ENCODE measurements around the gene SNRPB2.

The SNRPB2 gene

DNA sequence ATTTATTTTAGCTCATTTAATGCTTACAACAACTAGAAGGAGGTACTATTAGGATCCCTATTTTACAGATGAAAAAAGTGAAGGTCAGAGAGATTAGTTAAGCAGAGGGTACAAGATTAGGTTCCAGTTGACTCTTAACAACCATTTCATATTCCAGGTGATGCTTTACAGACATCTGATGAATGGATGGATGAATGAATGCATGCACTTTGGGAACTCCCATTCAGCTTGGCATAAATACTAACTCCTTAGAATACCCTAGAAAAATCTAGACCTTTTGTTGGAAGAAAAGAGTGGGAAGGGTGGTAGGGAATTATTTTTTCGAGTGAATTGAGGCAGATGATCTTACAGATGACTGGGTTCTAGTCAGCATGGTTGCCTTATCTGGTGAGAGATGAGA is 746 bp upstream of the SNRPB2 start:
- peaks cover 29% of the 10 kb centered on the region for H3K27me3 ChIP-seq (ENCODE audit: insufficient read depth, low read length)
- no peak overlapping the region for H3K27ac ChIP-seq (ENCODE audit: low read depth, low read length)
- H3K36me3 ChIP-seq (ENCODE audit: insufficient read depth, low read length): peaks cover 14% of the 10 kb centered on the region
- H3K4me1 ChIP-seq (ENCODE audit: control insufficient read depth, insufficient read depth, low read length, unreplicated experiment): peaks cover 9% of the 10 kb centered on the region
- H3K79me2 ChIP-seq (ENCODE audit: control insufficient read depth, insufficient read depth, low read length, unreplicated experiment): peaks cover 39% of the 10 kb centered on the region
- H2AFZ ChIP-seq (ENCODE audit: low read length, unreplicated experiment): peak overlapping the region; percentile 96
- peak overlapping the region; percentile 99 for H3K4me3 ChIP-seq (ENCODE audit: low read depth, low read length)

DNA sequence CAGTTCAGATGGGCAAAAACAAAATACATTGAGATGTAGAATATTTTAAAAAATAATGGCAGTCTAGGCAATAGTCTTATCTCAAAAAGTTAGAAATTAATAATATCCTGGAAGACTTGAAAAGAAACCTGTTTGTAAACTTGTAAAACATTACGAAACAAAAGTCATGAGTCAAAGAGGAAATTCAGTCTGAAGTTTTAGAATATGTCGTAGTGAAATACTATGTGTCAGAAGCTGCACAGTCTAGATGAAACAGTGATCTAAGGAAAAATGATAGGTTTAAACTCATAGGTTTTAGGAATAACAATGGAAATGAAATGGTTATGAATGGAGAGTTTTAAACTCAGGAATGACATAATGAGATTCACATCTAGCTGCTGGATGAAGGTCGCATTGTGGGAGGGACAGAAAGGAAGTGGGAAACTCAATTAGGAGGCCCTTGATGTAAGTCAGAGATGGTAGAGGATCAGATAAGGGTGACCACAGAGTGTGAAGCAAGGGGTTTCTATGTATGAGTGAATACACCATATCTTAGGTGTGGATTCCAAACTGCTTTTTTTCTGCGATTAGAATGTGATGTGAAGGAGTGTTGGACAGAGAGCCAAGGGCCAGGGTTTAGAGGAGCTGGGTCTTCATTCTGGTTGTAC is 2.8 kb downstream of the SNRPB2 start:
- Histone ChIP-seq H3K27me3 (ENCODE audit: insufficient read depth, low read length) (peaks cover 6% of the 10 kb centered on the region), H3K4me3 (ENCODE audit: low read depth, low read length) (no peak overlapping the region), H3K79me2 (ENCODE audit: control insufficient read depth, insufficient read depth, low read length, unreplicated experiment) (peaks cover 42% of the 10 kb centered on the region), H3K27ac (ENCODE audit: low read depth, low read length) (no peak overlapping the region), H2AFZ (ENCODE audit: low read length, unreplicated experiment) (no peak overlapping the region), H3K4me1 (ENCODE audit: control insufficient read depth, insufficient read depth, low read length, unreplicated experiment) (peaks cover 16% of the 10 kb centered on the region), H3K36me3 (ENCODE audit: insufficient read depth, low read length) (peaks cover 34% of the 10 kb centered on the region)

DNA sequence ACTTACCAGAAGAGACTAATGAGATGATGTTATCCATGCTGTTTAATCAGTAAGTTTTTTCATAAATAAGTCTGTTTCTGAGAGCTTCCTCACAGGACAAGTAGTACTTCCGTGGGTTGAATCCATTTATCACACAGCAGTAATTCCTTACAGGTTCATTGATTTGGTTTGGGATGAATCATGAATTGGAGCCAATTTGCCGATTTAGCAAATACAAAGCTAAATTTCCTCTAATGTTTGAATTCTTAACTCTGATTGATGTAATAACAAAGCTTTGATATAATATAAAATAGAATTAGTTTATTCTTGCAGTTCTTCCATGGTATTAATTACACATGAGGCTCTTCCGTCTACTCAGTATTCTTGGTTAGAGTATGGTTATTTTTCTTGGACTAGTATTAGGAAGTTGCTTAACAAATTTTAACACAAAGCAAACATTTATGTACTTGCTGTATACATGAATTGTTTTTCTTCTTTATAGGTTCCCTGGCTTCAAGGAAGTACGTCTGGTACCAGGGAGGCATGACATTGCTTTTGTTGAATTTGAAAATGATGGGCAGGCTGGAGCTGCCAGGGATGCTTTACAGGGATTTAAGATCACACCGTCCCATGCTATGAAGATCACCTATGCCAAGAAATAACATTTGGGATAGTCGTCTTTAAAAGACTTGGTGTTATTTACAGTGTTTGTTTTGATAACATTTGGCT is 10.7 kb downstream of the SNRPB2 start:
- no peak overlapping the region for H3K27ac ChIP-seq (ENCODE audit: low read depth, low read length)
- peaks cover 33% of the 10 kb centered on the region for H3K36me3 ChIP-seq (ENCODE audit: insufficient read depth, low read length)
- H3K79me2 ChIP-seq (ENCODE audit: control insufficient read depth, insufficient read depth, low read length, unreplicated experiment): no peaks in the 10 kb centered on the region
- H2AFZ ChIP-seq (ENCODE audit: low read length, unreplicated experiment): no peak overlapping the region
- H3K4me1 ChIP-seq (ENCODE audit: control insufficient read depth, insufficient read depth, low read length, unreplicated experiment): no peaks in the 10 kb centered on the region
- peaks cover 4% of the 10 kb centered on the region; the same call in 1 of the 2 replicates for H3K27me3 ChIP-seq (ENCODE audit: insufficient read depth, low read length)
- no peak overlapping the region for H3K4me3 ChIP-seq (ENCODE audit: low read depth, low read length)

DNA sequence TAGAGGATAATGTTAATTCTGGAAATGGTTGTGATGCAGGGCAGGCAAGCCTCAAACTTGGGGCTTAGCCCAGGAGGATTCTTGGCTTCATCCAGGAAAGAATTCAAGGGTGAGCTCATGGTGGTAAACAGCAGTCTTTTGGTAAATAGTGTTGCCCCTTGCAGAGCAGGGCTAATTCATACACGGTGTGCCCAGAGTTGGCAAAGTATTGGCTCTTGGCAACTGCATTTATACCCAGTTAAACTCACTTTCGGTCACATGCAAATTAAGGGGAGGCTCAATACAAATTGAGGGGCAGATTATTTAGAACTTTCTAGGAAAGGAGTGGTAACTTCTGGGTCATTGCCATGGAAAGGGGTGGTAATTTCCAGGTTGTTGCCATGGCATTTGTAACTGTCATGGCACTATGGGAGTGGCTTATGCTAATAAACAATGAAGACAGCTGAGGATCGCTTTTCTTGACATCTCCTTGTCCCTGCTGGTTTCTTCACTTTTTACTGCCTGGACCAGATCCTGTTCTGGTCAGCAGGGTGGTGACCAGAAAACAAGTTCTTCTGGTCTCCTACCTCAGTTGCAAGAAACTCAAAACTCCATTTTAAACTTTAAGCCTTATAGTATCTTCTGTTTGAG is 14.5 kb downstream of the SNRPB2 start:
- peaks cover 16% of the 10 kb centered on the region for H3K36me3 ChIP-seq (ENCODE audit: insufficient read depth, low read length)
- no peak overlapping the region for H2AFZ ChIP-seq (ENCODE audit: low read length, unreplicated experiment)
- no peaks in the 10 kb centered on the region for H3K4me1 ChIP-seq (ENCODE audit: control insufficient read depth, insufficient read depth, low read length, unreplicated experiment)
- H3K79me2 ChIP-seq (ENCODE audit: control insufficient read depth, insufficient read depth, low read length, unreplicated experiment): no peaks in the 10 kb centered on the region
- H3K4me3 ChIP-seq (ENCODE audit: low read depth, low read length): no peak overlapping the region
- H3K27ac ChIP-seq (ENCODE audit: low read depth, low read length): no peak overlapping the region
- peaks cover 32% of the 10 kb centered on the region for H3K27me3 ChIP-seq (ENCODE audit: insufficient read depth, low read length)

DNA sequence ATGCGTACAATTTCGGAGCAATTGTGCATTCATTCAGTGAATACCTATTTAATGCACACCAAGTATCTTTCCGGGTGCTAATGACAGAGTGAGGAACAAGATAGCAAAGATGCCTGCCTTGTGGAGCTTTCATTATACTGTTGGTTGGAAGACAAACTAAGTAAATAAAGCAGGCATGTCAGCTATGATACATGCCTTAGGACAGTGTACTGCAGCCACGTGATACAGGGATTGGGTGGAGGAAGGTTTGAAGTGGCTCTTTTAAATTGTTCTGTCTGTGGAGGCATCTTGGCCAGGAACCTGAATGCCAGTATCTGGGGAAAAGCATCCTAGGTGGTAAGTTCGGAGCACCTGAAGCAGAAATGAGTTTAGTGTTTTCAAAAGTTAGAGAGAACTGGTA is 15.4 kb downstream of the SNRPB2 start:
- no peak overlapping the region for H3K27ac ChIP-seq (ENCODE audit: low read depth, low read length)
- H3K4me3 ChIP-seq (ENCODE audit: low read depth, low read length): no peak overlapping the region
- H3K27me3 ChIP-seq (ENCODE audit: insufficient read depth, low read length): peaks cover 36% of the 10 kb centered on the region
- peaks cover 16% of the 10 kb centered on the region for H3K36me3 ChIP-seq (ENCODE audit: insufficient read depth, low read length)
- H3K4me1 ChIP-seq (ENCODE audit: control insufficient read depth, insufficient read depth, low read length, unreplicated experiment): no peaks in the 10 kb centered on the region
- H2AFZ ChIP-seq (ENCODE audit: low read length, unreplicated experiment): no peak overlapping the region
- H3K79me2 ChIP-seq (ENCODE audit: control insufficient read depth, insufficient read depth, low read length, unreplicated experiment): no peaks in the 10 kb centered on the region

DNA sequence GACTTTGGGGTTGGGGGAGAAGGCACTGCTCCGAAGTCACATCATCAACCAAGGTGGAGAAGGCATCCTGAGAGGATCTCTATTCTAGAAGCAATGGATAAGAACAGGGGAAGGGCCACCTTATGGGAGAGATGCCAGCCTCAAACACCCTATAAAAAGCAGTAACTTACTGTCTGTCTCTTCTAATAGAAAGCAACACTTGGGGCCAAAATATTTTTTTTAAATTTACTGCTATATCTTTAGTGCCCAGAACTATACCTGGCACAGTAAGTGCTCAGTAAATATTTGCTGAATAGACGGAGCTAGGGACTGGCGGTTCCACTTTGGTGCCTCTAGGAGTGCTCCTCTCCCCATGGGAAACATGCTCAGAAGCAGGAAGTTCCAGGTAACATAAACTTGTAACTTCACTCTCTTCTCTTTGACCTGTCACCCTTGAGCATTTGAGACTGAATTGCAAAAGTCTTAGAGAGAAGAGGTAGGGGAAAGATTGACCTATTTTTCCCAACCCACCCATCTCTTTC is 17.5 kb downstream of the SNRPB2 start:
- Histone ChIP-seq H3K36me3 (ENCODE audit: insufficient read depth, low read length) (0 out of 2 replicates have a peak, but pooled peaks cover 3% of the 10 kb centered on the region), H2AFZ (ENCODE audit: low read length, unreplicated experiment) (no peak overlapping the region), H3K4me1 (ENCODE audit: control insufficient read depth, insufficient read depth, low read length, unreplicated experiment) (no peaks in the 10 kb centered on the region), H3K27ac (ENCODE audit: low read depth, low read length) (no peak overlapping the region), H3K4me3 (ENCODE audit: low read depth, low read length) (no peak overlapping the region), H3K27me3 (ENCODE audit: insufficient read depth, low read length) (peaks cover 49% of the 10 kb centered on the region), H3K79me2 (ENCODE audit: control insufficient read depth, insufficient read depth, low read length, unreplicated experiment) (no peaks in the 10 kb centered on the region)

DNA sequence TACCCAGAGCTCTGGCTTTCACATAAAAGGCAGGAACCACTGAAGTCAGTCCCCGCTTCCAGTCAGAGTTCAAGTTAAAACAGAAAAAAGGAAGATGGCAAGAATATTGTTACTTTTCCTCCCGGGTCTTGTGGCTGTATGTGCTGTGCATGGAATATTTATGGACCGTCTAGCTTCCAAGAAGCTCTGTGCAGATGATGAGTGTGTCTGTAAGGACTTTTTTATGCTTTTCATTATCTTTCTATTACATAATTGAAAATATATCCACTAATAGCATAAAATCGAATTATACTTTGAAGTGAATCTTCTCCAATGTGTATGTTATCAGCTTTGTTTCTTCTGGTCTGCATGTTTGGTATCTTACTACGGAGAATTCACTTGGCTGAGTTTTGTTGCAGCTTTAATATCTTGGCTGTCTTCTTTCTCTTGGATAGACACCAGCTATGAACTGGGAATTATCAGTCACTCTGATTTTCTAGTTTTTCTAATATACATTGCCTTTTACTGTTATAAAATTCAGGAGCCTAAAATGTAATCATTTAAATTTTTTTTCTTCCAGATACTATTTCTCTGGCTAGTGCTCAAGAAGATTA is 18.6 kb downstream of the SNRPB2 start, which contains the start of gene OTOR:
OTOR (plus strand) TSS at position 51 of the 593 bp plus-strand sequence; CDS start at position 95, 44 bp downstream.
- no peak within 1 kb of the TSS for H3K4me3 ChIP-seq (ENCODE audit: low read depth, low read length)
- H3K27me3 ChIP-seq (ENCODE audit: insufficient read depth, low read length): peaks cover 55% of the 10 kb centered on the region
- H3K4me1 ChIP-seq (ENCODE audit: control insufficient read depth, insufficient read depth, low read length, unreplicated experiment): no peaks in the 10 kb centered on the region
- no peak within 1 kb of the TSS for H3K27ac ChIP-seq (ENCODE audit: low read depth, low read length)
- no peak within 1 kb of the TSS for H2AFZ ChIP-seq (ENCODE audit: low read length, unreplicated experiment)
- H3K36me3 ChIP-seq (ENCODE audit: insufficient read depth, low read length): no peaks in the 10 kb centered on the region
- H3K79me2 ChIP-seq (ENCODE audit: control insufficient read depth, insufficient read depth, low read length, unreplicated experiment): no peaks in the 10 kb centered on the region

DNA sequence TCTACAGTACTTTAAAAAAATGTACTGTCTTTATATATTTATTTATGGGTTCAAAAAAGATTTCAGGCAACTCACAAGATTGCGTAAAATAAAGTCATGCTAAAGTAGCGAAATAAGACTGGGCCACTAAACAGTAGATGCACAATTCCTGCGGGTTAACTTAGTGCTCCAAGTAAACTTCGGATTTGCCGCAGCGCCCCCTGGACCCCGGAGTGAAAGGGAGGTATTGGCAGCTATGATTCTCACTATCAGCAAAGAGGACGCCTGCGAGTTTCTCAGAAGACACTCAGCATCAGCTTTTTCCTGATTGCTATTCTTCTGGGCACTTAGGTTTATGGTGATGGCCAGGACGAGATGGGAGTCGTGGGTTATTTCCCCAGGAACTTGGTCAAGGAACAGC is 19.7 kb downstream of the SNRPB2 start:
- Histone ChIP-seq H3K4me1 (ENCODE audit: control insufficient read depth, insufficient read depth, low read length, unreplicated experiment) (no peaks in the 10 kb centered on the region), H3K79me2 (ENCODE audit: control insufficient read depth, insufficient read depth, low read length, unreplicated experiment) (no peaks in the 10 kb centered on the region), H3K36me3 (ENCODE audit: insufficient read depth, low read length) (no peaks in the 10 kb centered on the region), H2AFZ (ENCODE audit: low read length, unreplicated experiment) (no peak overlapping the region), H3K4me3 (ENCODE audit: low read depth, low read length) (no peak overlapping the region), H3K27ac (ENCODE audit: low read depth, low read length) (no peak overlapping the region), H3K27me3 (ENCODE audit: insufficient read depth, low read length) (peaks cover 55% of the 10 kb centered on the region)

DNA sequence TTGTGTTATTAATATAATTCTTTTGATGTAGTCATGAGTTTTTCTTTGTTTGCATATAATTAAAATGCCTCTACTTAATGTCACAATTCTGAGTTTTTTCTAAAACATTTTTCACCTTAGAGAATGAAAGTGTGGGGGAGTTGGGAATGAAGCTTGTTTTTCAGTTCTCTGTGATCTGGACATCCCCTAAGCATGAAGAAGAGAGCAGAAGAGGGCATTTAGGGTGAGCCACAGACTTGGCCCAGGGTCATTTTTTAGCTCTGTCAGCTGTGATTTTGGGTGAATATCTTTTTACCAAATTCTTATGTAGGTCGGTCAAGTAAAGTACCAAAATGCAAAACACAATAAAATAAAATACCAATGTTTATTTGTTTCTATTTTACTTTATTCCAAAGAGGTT is 22.3 kb downstream of the SNRPB2 start:
- H3K4me3 ChIP-seq (ENCODE audit: low read depth, low read length): no peak overlapping the region
- no peaks in the 10 kb centered on the region for H3K36me3 ChIP-seq (ENCODE audit: insufficient read depth, low read length)
- no peaks in the 10 kb centered on the region for H3K4me1 ChIP-seq (ENCODE audit: control insufficient read depth, insufficient read depth, low read length, unreplicated experiment)
- H3K79me2 ChIP-seq (ENCODE audit: control insufficient read depth, insufficient read depth, low read length, unreplicated experiment): no peaks in the 10 kb centered on the region
- no peak overlapping the region for H3K27ac ChIP-seq (ENCODE audit: low read depth, low read length)
- H3K27me3 ChIP-seq (ENCODE audit: insufficient read depth, low read length): peaks cover 54% of the 10 kb centered on the region
- H2AFZ ChIP-seq (ENCODE audit: low read length, unreplicated experiment): no peak overlapping the region

DNA sequence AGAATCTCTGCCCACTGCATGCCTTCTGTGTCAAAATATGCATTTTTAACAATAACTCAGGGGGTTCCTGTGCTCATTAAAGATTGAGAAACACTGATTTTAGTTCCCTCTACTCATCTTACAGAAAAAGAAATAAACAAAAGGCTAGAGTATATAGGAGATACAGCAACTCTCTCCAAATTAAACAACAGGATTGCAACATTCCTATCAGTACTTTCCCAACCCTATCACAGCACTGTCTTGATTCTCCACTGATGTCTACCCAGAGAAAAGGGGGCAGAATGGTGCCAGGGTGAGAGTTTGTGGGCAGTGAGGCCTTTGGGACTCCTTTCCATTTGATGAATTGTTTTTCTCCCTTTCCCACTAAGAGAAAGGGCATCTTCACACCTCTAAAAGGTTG is 23.1 kb downstream of the SNRPB2 start:
- Histone ChIP-seq H2AFZ (ENCODE audit: low read length, unreplicated experiment) (no peak overlapping the region), H3K4me3 (ENCODE audit: low read depth, low read length) (no peak overlapping the region), H3K27me3 (ENCODE audit: insufficient read depth, low read length) (peaks cover 51% of the 10 kb centered on the region), H3K79me2 (ENCODE audit: control insufficient read depth, insufficient read depth, low read length, unreplicated experiment) (no peaks in the 10 kb centered on the region), H3K27ac (ENCODE audit: low read depth, low read length) (no peak overlapping the region), H3K36me3 (ENCODE audit: insufficient read depth, low read length) (no peaks in the 10 kb centered on the region), H3K4me1 (ENCODE audit: control insufficient read depth, insufficient read depth, low read length, unreplicated experiment) (no peaks in the 10 kb centered on the region)
